ENCODE measurements around the gene MYO1D.

MYO1D gene

DNA sequence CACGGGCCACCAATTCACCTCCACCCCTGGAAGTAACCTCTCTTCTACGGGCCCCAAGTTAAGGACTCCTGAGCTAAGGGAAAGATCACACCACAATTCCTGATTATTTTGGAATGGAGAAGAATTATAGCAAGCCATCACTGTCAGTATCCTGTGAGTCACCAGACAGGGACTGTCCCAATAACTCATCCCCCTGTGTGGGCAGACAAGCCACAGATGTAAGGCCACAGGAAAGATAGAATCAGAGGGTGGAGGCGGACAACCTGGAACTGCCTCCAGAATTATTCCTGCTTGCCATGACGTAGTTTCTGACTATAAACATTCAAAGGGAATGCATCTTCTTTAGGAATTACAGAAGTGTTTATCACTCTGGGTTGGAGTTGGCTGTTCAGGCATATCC, 5.8 kb upstream of the MYO1D start:
- no peak overlapping the region for H3K9ac ChIP-seq (ENCODE audit: low read length)
- peaks cover 8% of the 10 kb centered on the region for H3K4me1 ChIP-seq (ENCODE audit: low read length)
- H3K9me3 ChIP-seq (replicated peaks; ENCODE audit: insufficient read depth, low read length) = no peaks in the 10 kb centered on the region
- no peaks in the 10 kb centered on the region for H3K36me3 ChIP-seq (replicated peaks; ENCODE audit: insufficient read depth, low read length)
- H3K4me2 ChIP-seq (ENCODE audit: low read depth, low read length) = no peak overlapping the region
- H3F3A ChIP-seq (ENCODE audit: insufficient read depth, low read length) = peaks cover 1% of the 10 kb centered on the region
- H4K20me1 ChIP-seq (ENCODE audit: insufficient read depth, low read length) = no peaks in the 10 kb centered on the region
- no peak overlapping the region for H2AFZ ChIP-seq (ENCODE audit: low read length)
- no peak for DNase-seq
- H3K79me2 ChIP-seq (ENCODE audit: low read length) = no peaks in the 10 kb centered on the region
- no peaks in the 10 kb centered on the region for H3K9me2 ChIP-seq (replicated peaks; ENCODE audit: insufficient read depth, low read length)
- no peak overlapping the region for H3K27ac ChIP-seq (ENCODE audit: low read length)
- no peaks in the 10 kb centered on the region for H3K27me3 ChIP-seq (replicated peaks; ENCODE audit: insufficient read depth, low read length)
- no peak for TF ChIP-seq EZH2 (optimal IDR thresholded peaks at IDR 0.05; ENCODE audit: low read depth, low read length)
- TF ChIP-seq, protein P1, sequence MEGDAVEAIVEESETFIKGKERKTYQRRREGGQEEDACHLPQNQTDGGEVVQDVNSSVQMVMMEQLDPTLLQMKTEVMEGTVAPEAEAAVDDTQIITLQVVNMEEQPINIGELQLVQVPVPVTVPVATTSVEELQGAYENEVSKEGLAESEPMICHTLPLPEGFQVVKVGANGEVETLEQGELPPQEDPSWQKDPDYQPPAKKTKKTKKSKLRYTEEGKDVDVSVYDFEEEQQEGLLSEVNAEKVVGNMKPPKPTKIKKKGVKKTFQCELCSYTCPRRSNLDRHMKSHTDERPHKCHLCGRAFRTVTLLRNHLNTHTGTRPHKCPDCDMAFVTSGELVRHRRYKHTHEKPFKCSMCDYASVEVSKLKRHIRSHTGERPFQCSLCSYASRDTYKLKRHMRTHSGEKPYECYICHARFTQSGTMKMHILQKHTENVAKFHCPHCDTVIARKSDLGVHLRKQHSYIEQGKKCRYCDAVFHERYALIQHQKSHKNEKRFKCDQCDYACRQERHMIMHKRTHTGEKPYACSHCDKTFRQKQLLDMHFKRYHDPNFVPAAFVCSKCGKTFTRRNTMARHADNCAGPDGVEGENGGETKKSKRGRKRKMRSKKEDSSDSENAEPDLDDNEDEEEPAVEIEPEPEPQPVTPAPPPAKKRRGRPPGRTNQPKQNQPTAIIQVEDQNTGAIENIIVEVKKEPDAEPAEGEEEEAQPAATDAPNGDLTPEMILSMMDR (IDR thresholded peaks at IDR 0.05; ENCODE audit: low read length) = no peak
- TF ChIP-seq EZH2phosphoT487 (IDR thresholded peaks at IDR 0.05; ENCODE audit: low read length) = no peak
- no peak overlapping the region for H3K4me3 ChIP-seq (ENCODE audit: low read length)

DNA sequence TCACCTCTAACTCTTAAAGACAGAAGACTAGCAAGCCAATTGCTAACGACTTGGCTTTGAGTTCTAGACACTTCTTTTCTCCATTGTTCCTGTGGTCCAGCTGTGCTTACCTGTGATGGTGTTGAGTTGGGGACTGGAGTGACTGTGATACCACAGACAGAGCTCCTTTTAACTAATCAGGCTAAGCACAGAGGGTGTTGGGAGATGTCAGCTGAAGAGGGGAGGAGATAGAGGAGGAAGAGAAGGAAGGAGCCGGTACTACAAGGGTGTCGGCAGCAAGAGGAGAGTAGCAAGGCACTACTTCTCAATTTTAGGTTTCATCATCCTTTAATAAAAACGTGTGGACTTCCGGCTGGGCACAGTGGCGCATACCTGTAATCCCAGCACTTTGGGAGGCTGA, 5.1 kb upstream of the MYO1D start:
- Histone ChIP-seq H3K27ac (ENCODE audit: low read length) (no peak overlapping the region), H3K79me2 (ENCODE audit: low read length) (no peaks in the 10 kb centered on the region), H3K9me2 (replicated peaks; ENCODE audit: insufficient read depth, low read length) (no peaks in the 10 kb centered on the region), H3K27me3 (replicated peaks; ENCODE audit: insufficient read depth, low read length) (no peaks in the 10 kb centered on the region), H3K4me3 (ENCODE audit: low read length) (no peak overlapping the region), H3F3A (ENCODE audit: insufficient read depth, low read length) (peaks cover 6% of the 10 kb centered on the region), H3K9me3 (replicated peaks; ENCODE audit: insufficient read depth, low read length) (no peaks in the 10 kb centered on the region), H3K9ac (ENCODE audit: low read length) (no peak overlapping the region), H4K20me1 (ENCODE audit: insufficient read depth, low read length) (no peaks in the 10 kb centered on the region), H2AFZ (ENCODE audit: low read length) (no peak overlapping the region), H3K36me3 (replicated peaks; ENCODE audit: insufficient read depth, low read length) (no peaks in the 10 kb centered on the region), H3K4me2 (ENCODE audit: low read depth, low read length) (no peak overlapping the region), H3K4me1 (ENCODE audit: low read length) (peaks cover 9% of the 10 kb centered on the region)
- no peak for TF ChIP-seq EZH2 (optimal IDR thresholded peaks at IDR 0.05; ENCODE audit: low read depth, low read length)
- TF ChIP-seq, protein P1 (IDR thresholded peaks at IDR 0.05; ENCODE audit: low read length) = no peak
- no peak for TF ChIP-seq EZH2phosphoT487 (IDR thresholded peaks at IDR 0.05; ENCODE audit: low read length)
- no peak for DNase-seq

DNA sequence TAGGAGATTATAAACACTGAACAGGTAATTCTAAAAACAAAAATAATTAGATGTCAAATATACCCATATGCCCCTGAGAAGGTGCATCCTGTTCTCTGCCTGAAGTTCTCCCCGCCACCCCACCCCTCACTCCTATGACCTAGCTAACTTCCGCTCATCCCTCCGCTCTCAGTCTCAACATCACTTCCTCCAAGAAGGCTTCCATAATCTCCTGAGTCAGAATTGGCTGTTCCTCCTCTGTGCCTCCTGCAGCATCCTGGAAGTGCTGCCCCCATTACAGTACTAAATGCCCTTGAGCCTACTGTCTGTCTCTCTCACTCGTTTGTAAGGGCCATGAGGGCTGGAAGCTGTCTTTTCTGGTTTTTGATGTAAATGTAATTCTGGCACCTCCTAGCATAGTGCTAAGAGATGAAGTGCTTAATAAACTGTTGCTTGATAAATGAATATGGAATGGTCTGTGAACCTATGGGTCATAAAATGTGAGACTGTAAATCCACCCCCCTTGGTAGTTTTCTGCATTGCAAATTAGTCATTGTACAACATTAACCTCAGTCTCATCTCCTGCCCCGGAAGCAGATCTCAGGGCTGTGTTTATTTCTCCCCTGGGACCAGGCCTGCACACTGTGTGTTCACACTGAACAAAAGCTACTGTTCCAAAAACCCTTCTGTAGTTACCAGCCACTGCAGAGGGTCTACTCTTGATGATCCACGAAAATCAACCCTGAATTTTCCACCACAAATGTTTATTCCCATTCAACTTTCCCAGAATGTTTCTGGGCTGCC, 3.9 kb upstream of the MYO1D start:
- no peak overlapping the region for H3K4me2 ChIP-seq (ENCODE audit: low read depth, low read length)

More for the DNA sequence above, 3.9 kb upstream of the MYO1D start:
- no peaks in the 10 kb centered on the region for H3K27me3 ChIP-seq (replicated peaks; ENCODE audit: insufficient read depth, low read length)
- H3F3A ChIP-seq (ENCODE audit: insufficient read depth, low read length) = peaks cover 6% of the 10 kb centered on the region
- no peak overlapping the region for H3K4me3 ChIP-seq (ENCODE audit: low read length)
- no peak overlapping the region for H3K27ac ChIP-seq (ENCODE audit: low read length)
- H3K79me2 ChIP-seq (ENCODE audit: low read length) = peaks cover 3% of the 10 kb centered on the region
- H2AFZ ChIP-seq (ENCODE audit: low read length) = no peak overlapping the region
- H3K9ac ChIP-seq (ENCODE audit: low read length) = no peak overlapping the region
- DNase-seq = no peak
- no peak for TF ChIP-seq EZH2 (optimal IDR thresholded peaks at IDR 0.05; ENCODE audit: low read depth, low read length)
- TF ChIP-seq, protein P1 (IDR thresholded peaks at IDR 0.05; ENCODE audit: low read length) = no peak
- TF ChIP-seq EZH2phosphoT487 (IDR thresholded peaks at IDR 0.05; ENCODE audit: low read length) = no peak
- no peaks in the 10 kb centered on the region for H3K9me2 ChIP-seq (replicated peaks; ENCODE audit: insufficient read depth, low read length)
- no peaks in the 10 kb centered on the region for H3K9me3 ChIP-seq (replicated peaks; ENCODE audit: insufficient read depth, low read length)
- H4K20me1 ChIP-seq (ENCODE audit: insufficient read depth, low read length) = no peaks in the 10 kb centered on the region
- no peaks in the 10 kb centered on the region for H3K36me3 ChIP-seq (replicated peaks; ENCODE audit: insufficient read depth, low read length)
- peaks cover 9% of the 10 kb centered on the region for H3K4me1 ChIP-seq (ENCODE audit: low read length)

All from MM.1S (cell line).